ENCODE results near the gene STK32C.

- TF ChIP-seq CTCF (IDR thresholded peaks at IDR 0.05) (no peak), POLR2A (IDR thresholded peaks at IDR 0.05) (no peak), POLR2AphosphoS5 (IDR thresholded peaks at IDR 0.05) (no peak), EP300 (IDR thresholded peaks at IDR 0.05) (no peak)
Observed at GRCh38 chr10:132188331-132188730, 119.4 kb downstream of the STK32C start.

Data from suprapubic skin (tissue), 4 donors.